Activated T-cell treated with anti-CD3 and anti-CD28 coated beads for 1 hour (primary cell): ENCODE results near the gene JSRP1.
A peak's percentile ranks its signal among the peaks of the same experiment; 100 is the strongest.

Source experiments
- DNase-seq: peaks from one replicate; pipeline ENCODE4 v3.0.0-alpha.2; 2020; ENCODE audit warnings: low read depth

JSRP1 gene

DNA sequence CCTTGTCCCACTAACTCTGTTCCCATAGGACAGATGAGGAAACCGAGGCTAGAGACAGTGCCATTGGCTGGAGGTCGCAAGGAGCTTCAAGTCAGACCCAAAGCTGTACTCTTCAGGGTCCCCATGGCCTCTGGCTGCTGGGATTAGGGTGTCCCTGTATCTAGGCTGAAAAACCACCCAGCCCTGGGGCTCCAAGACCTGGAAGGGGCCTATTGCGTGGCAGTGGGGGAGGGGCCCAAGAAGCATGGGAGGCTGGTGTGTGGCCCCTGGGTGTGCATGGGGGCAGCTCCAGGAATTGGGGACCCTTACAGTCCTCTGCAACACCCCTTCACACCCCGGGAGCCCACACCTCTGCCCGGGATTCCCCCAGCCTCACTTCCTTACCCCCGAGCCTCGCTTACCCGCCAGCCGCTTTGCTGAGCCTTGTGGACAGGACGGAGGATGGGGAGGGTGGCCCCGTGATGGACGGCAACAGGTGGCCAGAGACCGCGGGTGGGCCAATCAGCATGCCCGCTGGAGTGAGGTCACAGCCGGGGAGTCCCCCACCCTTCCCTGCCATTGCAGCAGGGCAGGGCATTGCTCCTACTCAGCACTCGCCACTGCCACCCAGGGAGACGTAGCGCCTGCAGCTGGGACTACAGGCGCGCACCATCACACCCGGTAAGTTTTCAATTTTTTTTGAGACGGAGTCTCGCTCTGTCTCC lies at the start of gene JSRP1:
JSRP1 (minus strand) TSS at position 436 of the 704 bp plus-strand sequence. CDS start 1,103 bp downstream, outside the sequence.
- no peak for DNase-seq

- no peak for DNase-seq
Measured at GRCh38 chr19:2305452-2306280, 49.4 kb upstream of the JSRP1 start.

DNA sequence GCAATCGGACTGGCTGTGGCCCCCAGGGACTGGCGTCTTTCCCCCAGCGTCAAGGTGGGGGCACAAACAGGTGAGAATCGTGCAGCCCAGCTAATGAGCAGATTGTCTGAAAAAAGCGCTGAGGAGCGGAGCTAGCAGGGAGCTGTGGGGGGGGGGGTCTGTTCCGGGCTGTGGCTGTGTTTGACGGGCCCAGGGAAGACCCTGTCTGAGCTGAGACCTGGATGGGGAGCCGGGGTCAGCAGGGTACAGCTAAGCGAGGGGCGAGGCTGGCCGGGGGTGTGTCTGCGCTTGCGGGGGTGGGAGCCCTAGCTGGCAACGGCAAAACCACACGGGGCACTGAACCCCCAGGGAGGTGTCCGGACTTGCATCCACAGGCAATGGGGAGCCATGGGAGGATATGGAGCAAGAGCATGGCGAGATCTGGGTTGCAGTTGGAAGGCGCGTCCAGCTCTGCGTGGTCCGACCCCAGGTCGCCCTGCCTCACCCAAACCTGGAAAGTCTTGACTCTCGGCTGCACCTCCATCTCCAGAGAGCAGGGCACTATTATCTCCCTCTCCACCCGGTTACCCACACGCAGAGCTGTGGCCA lies 47.1 kb upstream of the JSRP1 start:
- DNase-seq: no peak

DNA sequence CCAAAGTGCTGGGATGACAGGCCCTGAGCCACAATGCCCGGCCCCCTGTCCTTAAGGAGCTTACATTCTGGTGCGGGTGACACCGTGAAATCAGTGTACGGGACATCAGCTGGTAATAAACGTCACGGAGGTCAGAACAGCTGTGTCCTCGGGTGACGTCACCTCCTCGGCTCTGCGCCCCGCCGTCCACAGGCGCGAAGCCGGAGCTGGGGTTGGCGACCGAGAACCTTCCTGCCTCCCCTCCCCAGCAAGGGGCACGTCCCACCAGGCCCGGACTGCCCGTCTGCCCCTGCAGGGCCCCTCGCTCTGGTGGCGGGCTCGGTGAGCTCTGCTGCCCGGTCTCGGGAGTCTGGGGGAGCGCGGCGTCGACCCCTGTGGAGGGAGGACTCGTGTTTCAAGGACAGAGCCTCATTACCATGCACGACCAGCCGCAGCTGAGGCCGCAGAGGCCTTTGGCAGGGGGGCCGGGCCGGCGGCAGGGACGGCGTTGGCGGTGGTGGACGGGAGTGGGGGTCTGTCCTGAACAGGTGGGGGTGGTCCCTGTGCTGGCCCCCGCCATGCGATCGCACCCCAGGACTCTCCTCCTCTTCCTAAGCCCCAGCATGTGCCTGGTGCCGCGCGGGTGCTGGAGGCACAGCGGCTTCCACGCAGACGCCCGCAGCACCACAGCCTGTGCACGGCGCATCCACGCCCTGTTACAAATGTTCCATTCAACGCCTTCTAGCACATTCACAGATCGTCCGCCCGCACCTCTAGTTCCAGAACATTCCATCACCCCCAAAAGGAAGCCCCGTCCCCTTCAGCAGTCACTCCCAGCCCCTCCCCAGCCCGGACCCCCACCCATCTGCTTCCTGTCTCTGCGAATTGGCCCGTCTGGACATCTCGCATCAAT lies 46.3 kb upstream of the JSRP1 start:
- no peak for DNase-seq

DNA sequence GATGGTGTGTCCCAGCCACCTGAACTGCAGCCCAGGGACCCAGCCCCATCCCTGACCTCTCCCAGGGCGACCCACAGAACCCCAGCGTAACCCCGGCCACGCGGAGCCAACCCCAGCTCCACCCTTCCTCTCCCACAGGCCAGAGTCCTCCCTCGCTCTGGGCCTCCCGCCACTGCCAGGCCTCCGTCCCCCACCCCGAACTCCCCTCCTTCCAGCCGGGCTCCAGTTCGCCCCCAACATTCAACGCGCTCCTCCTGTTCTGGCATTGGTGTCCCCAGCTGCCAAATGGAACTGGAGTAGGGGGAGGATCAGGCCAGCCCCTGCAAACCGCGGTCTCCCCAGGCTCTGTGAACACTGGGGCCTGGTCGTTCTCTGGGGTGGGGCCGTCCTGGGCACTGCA lies 44.3 kb upstream of the JSRP1 start:
- DNase-seq: no peak

GRCh38 chr19:2296141-2296540 lies 39.9 kb upstream of the JSRP1 start:
- DNase-seq: no peak

DNA sequence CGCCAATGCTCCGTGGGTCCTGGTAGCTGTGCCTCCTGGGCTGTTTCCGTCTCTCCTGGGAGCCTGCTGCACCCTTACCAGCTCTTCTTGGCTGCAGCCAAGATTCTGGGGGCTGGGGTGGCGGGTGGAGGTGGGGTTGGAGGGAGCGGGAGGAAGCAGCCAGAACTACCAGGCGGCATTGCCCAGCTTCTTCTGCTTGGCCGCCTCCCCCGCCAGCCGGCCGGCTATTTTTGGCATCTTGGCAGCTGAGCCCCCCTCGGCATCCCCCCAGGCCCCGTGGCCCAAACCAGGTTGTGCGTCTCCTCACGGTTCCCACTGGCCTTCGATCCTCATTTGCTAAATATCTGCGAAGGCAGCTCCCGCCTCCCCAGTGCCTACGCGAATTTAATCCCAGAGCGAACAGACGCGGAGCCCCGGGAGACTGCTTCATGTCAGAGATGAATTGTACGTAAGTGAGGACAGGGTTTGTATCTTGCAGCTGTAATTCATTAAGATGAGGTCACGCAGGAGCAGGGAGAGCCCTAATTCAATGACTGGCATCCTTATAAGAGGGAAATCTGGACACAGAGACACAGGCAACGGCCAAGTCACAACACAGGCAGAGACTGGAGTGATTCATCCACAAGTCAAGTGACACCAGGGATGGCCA lies 38.6 kb upstream of the JSRP1 start:
- no peak for DNase-seq

GRCh38 chr19:2291185-2291751 lies 35.1 kb upstream of the JSRP1 start:
- DNase-seq: no peak

DNA sequence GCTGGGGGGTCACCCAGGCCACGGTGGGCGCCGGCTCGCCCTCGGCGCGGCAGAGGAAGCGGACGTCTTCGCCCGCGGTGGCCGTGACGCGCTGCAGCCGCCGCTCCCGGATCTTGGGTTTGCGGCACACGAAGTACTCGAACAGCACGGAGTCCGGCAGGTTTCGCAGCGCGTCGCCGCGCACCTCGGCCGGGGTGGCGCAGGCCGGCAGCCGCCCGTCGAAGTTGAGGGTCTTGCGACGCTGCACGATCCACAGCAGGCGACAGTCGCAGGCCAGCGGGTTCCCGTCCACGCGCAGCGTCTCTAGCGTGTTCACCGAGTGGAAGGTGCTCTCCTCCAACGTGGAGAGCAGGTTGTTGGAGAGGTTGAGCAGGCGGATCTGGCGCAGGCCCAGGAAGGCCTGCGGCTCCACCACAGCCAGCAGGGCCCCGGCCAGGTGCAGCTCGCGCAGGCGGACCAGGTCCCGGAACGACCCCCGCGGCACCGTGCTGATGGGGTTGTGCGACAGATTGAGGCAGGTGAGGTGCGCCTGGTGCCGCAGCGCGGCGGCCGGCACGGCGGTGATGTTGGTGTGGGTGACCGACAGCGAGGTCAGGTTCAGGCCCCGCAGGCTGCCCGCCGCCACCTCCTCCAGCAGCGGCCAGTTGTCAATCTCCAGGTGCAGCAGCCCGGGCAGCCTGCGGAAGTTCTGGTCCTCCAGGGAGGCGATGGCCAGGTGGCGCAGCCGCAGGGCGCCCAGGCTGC lies 34.4 kb upstream of the JSRP1 start:
- no peak for DNase-seq

DNA sequence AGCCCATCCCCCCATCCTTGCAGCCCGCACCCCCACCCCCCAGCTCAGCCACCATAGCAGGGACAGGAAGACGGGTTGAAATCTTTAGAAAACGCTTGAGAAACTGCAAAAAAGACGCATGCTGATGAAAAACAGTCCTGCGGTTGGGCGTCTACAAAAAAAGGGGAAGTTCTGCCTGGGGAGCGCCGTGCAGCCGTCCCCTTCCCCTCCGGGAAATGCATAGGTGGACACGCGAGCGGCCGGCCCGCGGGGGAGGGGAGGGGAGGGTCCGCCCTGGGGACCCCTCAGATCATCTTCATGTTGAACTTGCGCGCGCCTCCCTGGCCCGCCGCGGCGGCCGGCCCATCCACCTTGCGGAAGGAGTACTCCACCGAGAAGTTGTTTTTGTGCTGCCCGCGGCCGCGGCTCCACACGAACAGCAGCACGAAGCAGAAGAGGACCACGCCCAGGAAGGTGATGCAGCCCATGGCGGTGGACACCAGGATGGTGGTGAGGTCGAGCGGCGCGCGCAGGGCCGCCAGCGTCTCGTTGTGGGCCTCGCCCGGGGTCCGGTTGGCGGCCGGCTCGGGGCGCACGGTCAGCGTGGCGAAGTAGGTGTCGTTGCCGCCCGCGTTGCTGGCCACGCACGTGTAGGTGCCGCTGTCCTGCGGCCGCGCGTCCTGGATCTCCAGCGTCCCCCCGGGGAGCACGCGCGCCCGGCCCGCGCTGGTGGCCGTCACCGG lies 33.7 kb upstream of the JSRP1 start:
- DNase-seq: peak; percentile 48

DNA sequence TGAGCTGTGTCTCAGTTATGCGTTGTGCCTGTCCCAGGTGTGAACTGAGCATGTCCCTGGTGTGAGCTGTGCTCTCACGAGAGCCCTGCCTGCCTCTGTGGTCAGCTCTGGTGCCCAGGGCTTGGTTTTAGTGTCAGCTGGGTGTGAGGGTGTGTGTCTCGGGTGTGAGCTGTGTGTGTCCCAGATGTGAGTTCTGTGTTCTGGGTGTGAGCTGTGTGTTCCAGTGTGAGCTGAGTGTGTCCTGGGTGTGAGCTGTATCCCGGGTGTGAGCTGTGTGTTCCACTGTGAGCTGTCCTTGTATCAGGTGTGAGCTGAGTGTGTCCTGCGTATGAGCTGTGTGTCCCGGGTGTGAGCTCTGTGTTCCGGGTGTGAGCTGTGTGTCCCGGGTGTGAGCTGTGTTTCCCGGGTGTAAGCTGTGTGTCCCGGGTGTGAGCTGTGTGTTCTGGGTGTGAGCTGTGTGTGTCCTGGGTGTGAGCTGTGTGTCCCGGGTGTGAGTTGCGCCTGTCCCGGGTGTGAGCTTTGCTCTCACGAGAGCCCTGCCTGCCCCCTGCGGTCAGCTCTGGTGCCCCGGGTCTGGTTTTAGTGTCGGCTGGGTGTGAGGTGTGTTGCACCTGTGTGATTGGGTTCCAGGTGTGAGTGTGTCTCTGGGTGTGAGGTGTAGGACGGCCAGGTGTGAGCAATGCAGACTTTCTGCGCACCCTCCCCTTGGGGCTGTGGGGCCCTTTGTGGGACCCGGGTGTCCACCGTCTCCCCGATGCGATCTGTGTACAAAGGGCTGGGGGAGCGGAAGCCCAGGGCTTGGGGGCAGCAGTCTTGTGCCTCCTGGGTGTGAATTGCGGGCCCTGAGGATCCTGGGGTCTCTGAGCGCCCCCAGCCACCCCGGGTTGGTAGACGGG lies 32.8 kb upstream of the JSRP1 start:
- DNase-seq: no peak

GRCh38 chr19:2288338-2288817 lies 32.2 kb upstream of the JSRP1 start:
- DNase-seq: no peak

GRCh38 chr19:2287585-2288337 lies 31.5 kb upstream of the JSRP1 start:
- DNase-seq: no peak

- DNase-seq: no peak
Measured at GRCh38 chr19:2286402-2287140, 30.4 kb upstream of the JSRP1 start.

DNA sequence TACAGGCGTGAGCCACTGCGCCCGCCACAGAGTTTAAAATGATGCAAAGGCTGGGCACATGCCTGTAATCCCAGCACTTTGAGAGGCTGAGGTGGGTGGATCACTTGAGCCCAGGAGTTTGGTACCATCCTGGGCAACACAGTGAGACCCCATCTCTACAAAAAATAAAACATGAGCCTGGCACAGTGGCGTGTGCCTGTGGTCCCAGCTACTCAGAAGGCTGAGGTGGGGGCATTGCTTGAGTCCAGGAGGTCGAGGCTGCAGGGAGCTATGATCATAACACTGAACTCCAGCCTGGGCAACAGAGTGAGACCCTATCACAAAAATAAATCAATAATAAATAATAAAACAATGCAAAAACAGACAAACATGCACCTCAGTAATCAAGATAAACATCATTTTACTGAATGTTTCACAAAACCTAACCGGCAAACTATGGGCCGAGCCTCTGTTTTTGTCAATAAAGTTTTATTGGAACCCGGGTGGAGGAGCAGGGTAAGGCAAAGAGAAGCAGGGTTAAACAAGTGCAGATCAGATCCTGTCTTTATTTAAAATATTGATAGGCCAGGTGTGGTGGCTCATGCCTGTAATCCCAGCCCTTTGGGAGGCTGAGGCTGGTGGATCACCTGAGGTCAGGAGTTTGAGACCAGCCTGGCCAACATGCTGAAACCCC lies 27.8 kb upstream of the JSRP1 start:
- DNase-seq: no peak

DNA sequence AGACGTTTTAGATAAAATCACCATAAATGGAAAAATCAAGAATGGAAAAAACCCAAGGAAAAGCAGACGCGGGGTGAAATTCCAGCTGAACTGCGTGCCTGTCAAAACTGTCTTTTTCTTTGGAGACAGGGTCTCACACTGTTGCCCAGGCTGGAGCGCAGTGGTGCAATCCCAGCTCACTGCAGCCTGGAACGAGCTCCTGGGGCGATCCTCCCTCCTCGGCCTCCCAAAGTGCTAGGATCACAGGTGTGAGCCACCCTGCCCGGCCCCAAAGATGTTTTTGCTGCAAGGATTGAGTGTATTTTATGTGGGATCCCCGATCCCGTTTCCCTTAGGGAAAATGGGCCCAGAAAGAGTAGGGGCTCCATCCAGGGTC lies 26.6 kb upstream of the JSRP1 start:
- no peak for DNase-seq
